ENCODE results near the gene YWHAH. TPM values are rescaled to one million over a fixed set of nuclear protein-coding genes. Genes with fewer than 3 reads are reported as not detected.

Gene YWHAH
- 117 to 152 TPM (median 141 TPM) in 5 replicates for total RNA-seq (2022; extraction: Qiagen RNA extraction; ENCODE audit: low read depth)

DNA sequence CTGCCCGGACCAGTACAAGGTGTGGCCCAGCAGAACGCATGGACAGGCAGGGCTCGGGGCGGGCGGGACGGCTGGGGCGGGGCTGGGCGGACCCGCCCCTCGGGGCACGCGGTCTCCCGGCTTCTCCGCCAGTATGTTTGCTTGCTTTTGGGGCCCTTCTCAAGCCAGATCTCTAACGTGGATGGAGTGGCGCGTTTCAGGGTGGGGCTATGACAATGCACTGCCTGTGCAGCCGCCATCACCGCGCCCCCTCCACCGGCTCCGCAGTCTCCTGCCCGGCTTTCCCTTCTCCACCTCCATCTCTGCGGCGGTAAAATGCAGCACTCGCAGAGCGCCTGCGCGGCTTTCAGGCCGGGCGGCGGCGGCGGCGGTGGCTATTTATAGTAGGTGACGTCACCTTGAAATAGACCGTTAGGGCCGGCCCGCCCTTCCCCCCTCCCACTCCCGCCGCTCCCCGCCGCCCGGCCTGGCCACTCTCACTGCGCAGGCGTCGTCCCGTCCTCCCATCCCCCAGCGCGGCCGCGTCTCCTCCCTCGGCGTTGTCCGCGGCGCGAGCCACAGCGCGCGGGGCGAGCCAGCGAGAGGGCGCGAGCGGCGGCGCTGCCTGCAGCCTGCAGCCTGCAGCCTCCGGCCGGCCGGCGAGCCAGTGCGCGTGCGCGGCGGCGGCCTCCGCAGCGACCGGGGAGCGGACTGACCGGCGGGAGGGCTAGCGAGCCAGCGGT, at the start of gene YWHAH:
Gene YWHAH, plus strand, starts transcription at position 558 of the 722 bp plus-strand sequence. CDS start 199 bp downstream, outside the sequence.

Other genes with a start within 250 kb of the YWHAH start
- gene PRR14L, start 194.4 kb upstream of the YWHAH start, total RNA-seq (2022; extraction: Qiagen RNA extraction; ENCODE audit: low read depth) = 6.3 to 8.1 TPM (median 6.7 TPM) in 5 replicates
- gene DEPDC5, start 190.5 kb upstream of the YWHAH start, total RNA-seq (2022; extraction: Qiagen RNA extraction; ENCODE audit: low read depth) = 3.9 to 5.0 TPM (median 4.1 TPM) in 5 replicates
- gene SLC5A1, start 98.7 kb downstream of the YWHAH start, total RNA-seq (2022; extraction: Qiagen RNA extraction; ENCODE audit: low read depth) = 0.03 to 0.05 TPM in 2 of 5 replicates, not detected in the others
- gene C22orf42, start 214.8 kb downstream of the YWHAH start, total RNA-seq (2022; extraction: Qiagen RNA extraction; ENCODE audit: low read depth) = not detected in 5 replicates

Data from A549 treated with RU486 at 1 μM for 4 hours (cell line).